ENCODE results near the gene DAPK1. TPM values are rescaled to one million over a fixed set of nuclear protein-coding genes. Genes with fewer than 3 reads are reported as not detected.

DAPK1 gene
- polyA plus RNA-seq, 1 of the 3 experiments (the other 2 are of a cell fraction), result 0.61 TPM

DNA sequence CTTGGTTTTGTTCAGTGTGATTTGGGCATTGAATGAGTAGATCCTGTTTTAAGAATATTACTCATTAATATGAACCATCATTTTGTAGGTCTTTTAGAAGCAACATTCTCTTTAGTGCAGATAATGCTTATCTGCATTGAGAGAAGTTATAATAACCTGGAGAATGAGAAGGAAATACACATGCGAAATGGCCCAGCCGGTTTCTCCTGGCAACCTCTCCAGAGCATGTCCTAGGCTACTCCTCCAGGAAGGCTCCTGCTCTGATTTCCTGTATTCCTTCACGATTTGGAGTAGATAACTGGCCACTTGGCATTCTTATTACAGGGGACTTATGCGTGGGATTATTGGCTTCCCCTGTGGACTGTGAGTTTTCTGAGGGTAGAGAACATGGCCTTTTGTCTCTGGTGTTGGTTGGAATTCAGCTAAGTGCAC is 12.6 kb downstream of the DAPK1 start:
- Histone ChIP-seq H2AFZ (ENCODE audit: low read depth) (no peak overlapping the region), H3K4me3 (ENCODE audit: low read depth in 2 of 2, low read length in 1 of 2) (no peak overlapping the region), H3K36me3 (replicated peaks in 1 of 2; ENCODE audit: control insufficient read depth in 1 of 2, insufficient read depth in 2 of 2, low read length in 1 of 2) (no peaks in the 10 kb centered on the region), H3K4me1 (ENCODE audit: control insufficient read depth in 1 of 2, insufficient read depth in 2 of 2, low read depth in 1 of 2, low read length in 1 of 2) (peaks cover 0 to 10% of the 10 kb centered on the region in 2 experiments; a peak in 2 of 4 replicates), H4K20me1 (ENCODE audit: insufficient read depth) (no peaks in the 10 kb centered on the region), H3K27me3 (ENCODE audit: insufficient read depth) (no peaks in the 10 kb centered on the region), H3K9me2 (no peaks in the 10 kb centered on the region), H3K9me3 (no peaks in the 10 kb centered on the region), H3F3A (replicated peaks; ENCODE audit: insufficient read depth) (no peaks in the 10 kb centered on the region), H3K27ac (ENCODE audit: low read depth in 2 of 2, low read length in 1 of 2) (no peak overlapping the region), H3K79me2 (ENCODE audit: insufficient read depth) (no peaks in the 10 kb centered on the region), H3K4me2 (no peak overlapping the region), H3K9ac (no peak overlapping the region)
- no peak for DNase-seq
- WGBS (ENCODE audit: low lambda C conversion rate), result 67% methylated on average over 4 of the region's 4 CpGs
- POLR2A ChIA-PET, result no interaction called here
- TF ChIP-seq TAF1 (IDR thresholded peaks at IDR 0.05; ENCODE audit: borderline replicate concordance, low read depth, low read length), result no peak
- TF ChIP-seq, protein P1, sequence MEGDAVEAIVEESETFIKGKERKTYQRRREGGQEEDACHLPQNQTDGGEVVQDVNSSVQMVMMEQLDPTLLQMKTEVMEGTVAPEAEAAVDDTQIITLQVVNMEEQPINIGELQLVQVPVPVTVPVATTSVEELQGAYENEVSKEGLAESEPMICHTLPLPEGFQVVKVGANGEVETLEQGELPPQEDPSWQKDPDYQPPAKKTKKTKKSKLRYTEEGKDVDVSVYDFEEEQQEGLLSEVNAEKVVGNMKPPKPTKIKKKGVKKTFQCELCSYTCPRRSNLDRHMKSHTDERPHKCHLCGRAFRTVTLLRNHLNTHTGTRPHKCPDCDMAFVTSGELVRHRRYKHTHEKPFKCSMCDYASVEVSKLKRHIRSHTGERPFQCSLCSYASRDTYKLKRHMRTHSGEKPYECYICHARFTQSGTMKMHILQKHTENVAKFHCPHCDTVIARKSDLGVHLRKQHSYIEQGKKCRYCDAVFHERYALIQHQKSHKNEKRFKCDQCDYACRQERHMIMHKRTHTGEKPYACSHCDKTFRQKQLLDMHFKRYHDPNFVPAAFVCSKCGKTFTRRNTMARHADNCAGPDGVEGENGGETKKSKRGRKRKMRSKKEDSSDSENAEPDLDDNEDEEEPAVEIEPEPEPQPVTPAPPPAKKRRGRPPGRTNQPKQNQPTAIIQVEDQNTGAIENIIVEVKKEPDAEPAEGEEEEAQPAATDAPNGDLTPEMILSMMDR (IDR thresholded peaks at IDR 0.05), result no peak
- no peak for TF ChIP-seq NRF1 (IDR thresholded peaks at IDR 0.05; ENCODE audit: low read depth, low read length)
- no peak for TF ChIP-seq EP300 (IDR thresholded peaks at IDR 0.05; ENCODE audit: borderline replicate concordance in 1 of 2, low read depth in 1 of 2, low read length in 1 of 2)
- CTCF ChIA-PET, result interaction anchor here (1.3 kb wide), 1 partner anchor 10 kb away, joined by 4 read pairs; no protein-coding TSS in a partner anchor

DNA sequence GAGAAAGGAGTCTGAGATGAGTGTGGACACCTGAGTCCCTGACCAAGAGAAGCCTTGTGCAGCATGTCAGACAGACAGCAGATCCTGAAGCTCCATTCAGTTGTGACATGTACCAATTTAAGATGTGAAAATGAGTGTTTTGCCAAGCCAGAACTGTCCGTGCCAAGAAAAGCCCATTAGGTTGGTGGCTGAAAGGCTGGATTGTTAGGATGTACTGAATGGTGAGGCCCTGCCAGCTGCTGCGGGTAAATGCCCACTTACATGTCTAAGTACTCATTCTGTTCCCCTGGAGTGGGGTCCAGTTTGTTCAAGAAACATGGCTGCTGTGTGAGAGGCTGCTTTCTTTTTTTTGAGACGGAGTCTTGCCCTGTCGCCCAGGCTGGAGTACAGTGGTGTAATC is 14.6 kb downstream of the DAPK1 start:
- POLR2A ChIA-PET, result interaction anchor here (0.6 kb wide), 1 partner anchor 58 kb away, joined by 4 read pairs; no protein-coding TSS in a partner anchor
- H3K79me2 ChIP-seq (ENCODE audit: insufficient read depth), result no peaks in the 10 kb centered on the region
- H3K36me3 ChIP-seq (replicated peaks in 1 of 2; ENCODE audit: control insufficient read depth in 1 of 2, insufficient read depth in 2 of 2, low read length in 1 of 2), result no peaks in the 10 kb centered on the region
- H3K4me1 ChIP-seq (ENCODE audit: control insufficient read depth in 1 of 2, insufficient read depth in 2 of 2, low read depth in 1 of 2, low read length in 1 of 2), result peaks cover 0 to 14% of the 10 kb centered on the region in 2 experiments; a peak in 2 of 4 replicates
- TF ChIP-seq EP300 (IDR thresholded peaks at IDR 0.05; ENCODE audit: borderline replicate concordance in 1 of 2, low read depth in 1 of 2, low read length in 1 of 2) (no peak), TAF1 (IDR thresholded peaks at IDR 0.05; ENCODE audit: borderline replicate concordance, low read depth, low read length) (no peak), MXI1 (IDR thresholded peaks at IDR 0.05; ENCODE audit: low read depth, low read length) (no peak), YY1 (IDR thresholded peaks at IDR 0.05; ENCODE audit: low read depth) (no peak), MEF2A (IDR thresholded peaks at IDR 0.05; ENCODE audit: borderline replicate concordance, low read depth) (no peak), TCF12 (IDR thresholded peaks at IDR 0.05) (no peak), RFX5 (IDR thresholded peaks at IDR 0.05; ENCODE audit: low read length) (no peak), POLR2AphosphoS5 (IDR thresholded peaks at IDR 0.05; ENCODE audit: low read depth, low read length) (no peak), FOXM1 (IDR thresholded peaks at IDR 0.05; ENCODE audit: low read depth) (no peak), FOXJ3 (CRISPR knock-in tag; IDR thresholded peaks at IDR 0.05) (no peak), TEAD4 (IDR thresholded peaks at IDR 0.05; ENCODE audit: borderline replicate concordance, insufficient read depth) (no peak), GABPA (IDR thresholded peaks at IDR 0.05; ENCODE audit: low read depth) (no peak)
- H4K20me1 ChIP-seq (ENCODE audit: insufficient read depth), result no peaks in the 10 kb centered on the region
- H2AFZ ChIP-seq (ENCODE audit: low read depth), result no peak overlapping the region
- CTCF ChIA-PET, result interaction anchor here (0.8 to 1.8 kb wide), 2 partner anchors 10 to 12 kb away, joined by 4 to 6 read pairs; no protein-coding TSS in a partner anchor
- H3K27me3 ChIP-seq (ENCODE audit: insufficient read depth), result no peaks in the 10 kb centered on the region
- H3K9me3 ChIP-seq, result no peaks in the 10 kb centered on the region
- no peak overlapping the region for H3K4me3 ChIP-seq (ENCODE audit: low read depth in 2 of 2, low read length in 1 of 2)
- H3K4me2 ChIP-seq, result no peak overlapping the region
- WGBS (ENCODE audit: low lambda C conversion rate), result 79% methylated on average over 3 of the region's 4 CpGs
- no peak overlapping the region for H3K27ac ChIP-seq (ENCODE audit: low read depth in 2 of 2, low read length in 1 of 2)
- H3K9ac ChIP-seq, result no peak overlapping the region
- no peaks in the 10 kb centered on the region for H3K9me2 ChIP-seq
- H3F3A ChIP-seq (replicated peaks; ENCODE audit: insufficient read depth), result no peaks in the 10 kb centered on the region
- DNase-seq, result no peak

All from SK-N-SH (cell line).